ENCODE data around the gene TUG1.
A peak's percentile ranks its signal among the peaks of the same experiment; 100 is the strongest.

Gene TUG1

DNA sequence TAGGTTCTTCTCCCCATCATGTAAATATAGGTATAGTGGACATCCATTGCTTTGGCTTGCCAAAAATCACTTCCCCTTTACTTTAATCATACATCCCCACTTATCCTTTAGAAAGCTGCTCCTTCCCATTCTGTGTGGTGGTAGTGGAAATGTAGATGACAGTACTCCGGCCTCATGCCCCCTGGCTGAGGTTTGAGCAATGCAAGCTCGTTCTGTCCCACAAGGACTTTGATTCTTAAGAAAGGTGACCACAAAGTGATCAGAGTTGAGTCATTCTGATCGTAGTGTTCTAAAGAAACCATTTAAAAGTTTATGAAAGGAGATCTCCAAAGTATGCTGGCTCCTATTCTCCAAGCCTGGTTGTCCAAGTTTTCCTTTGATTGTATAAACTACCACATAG is 10.9 kb downstream of the TUG1 start:
- no peak for DNase-seq (ENCODE audit: low read depth)
- TF ChIP-seq, protein P1, sequence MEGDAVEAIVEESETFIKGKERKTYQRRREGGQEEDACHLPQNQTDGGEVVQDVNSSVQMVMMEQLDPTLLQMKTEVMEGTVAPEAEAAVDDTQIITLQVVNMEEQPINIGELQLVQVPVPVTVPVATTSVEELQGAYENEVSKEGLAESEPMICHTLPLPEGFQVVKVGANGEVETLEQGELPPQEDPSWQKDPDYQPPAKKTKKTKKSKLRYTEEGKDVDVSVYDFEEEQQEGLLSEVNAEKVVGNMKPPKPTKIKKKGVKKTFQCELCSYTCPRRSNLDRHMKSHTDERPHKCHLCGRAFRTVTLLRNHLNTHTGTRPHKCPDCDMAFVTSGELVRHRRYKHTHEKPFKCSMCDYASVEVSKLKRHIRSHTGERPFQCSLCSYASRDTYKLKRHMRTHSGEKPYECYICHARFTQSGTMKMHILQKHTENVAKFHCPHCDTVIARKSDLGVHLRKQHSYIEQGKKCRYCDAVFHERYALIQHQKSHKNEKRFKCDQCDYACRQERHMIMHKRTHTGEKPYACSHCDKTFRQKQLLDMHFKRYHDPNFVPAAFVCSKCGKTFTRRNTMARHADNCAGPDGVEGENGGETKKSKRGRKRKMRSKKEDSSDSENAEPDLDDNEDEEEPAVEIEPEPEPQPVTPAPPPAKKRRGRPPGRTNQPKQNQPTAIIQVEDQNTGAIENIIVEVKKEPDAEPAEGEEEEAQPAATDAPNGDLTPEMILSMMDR (IDR thresholded peaks at IDR 0.05; ENCODE audit: low read length, missing control alignments) = no peak
- H3K4me3 ChIP-seq (replicated peaks; ENCODE audit: low read depth, low read length) = no peak overlapping the region

DNA sequence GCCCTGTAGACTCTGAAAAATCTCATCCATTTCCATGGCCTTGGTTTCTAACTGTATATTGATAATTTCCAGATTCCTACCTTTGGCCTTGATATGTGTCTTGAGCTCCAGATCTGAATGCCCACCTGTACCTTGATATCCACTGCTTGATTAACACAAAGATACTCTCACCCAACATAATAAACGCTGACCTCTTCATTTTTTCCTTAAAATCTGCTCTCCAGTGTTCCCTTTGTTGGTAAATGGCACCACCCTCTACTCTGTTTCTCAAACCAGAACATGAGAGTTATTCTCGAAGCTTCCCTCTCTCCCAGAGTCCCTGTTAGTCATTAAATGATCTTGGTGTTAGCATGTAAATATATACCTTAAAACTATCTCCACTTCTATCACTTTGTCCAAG is 13.4 kb downstream of the TUG1 start:
- no peak overlapping the region for H3K4me3 ChIP-seq (replicated peaks; ENCODE audit: low read depth, low read length)
- DNase-seq (ENCODE audit: low read depth) = no peak
- TF ChIP-seq, protein P1 (IDR thresholded peaks at IDR 0.05; ENCODE audit: low read length, missing control alignments) = no peak

DNA sequence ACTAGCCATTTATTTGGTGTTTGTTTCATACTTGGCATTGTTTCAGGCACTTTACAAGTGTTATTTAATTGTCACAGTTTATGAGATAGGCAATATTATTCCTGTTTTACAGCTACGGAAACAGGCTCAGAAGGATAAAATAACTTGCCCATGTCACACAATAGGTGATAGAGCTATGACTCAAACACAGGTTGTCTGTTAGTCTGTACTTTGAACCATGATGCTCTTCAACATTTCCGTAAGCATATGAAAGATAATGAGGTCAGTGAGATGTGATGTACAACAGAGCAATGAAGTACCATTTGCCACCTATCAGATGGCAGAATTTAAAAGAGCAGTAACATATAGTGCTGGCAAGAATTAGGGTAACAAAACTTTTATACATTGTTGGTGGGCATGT is 15.3 kb downstream of the TUG1 start:
- no peak overlapping the region for H3K4me3 ChIP-seq (replicated peaks; ENCODE audit: low read depth, low read length)
- no peak for DNase-seq (ENCODE audit: low read depth)
- TF ChIP-seq, protein P1 (IDR thresholded peaks at IDR 0.05; ENCODE audit: low read length, missing control alignments) = no peak

DNA sequence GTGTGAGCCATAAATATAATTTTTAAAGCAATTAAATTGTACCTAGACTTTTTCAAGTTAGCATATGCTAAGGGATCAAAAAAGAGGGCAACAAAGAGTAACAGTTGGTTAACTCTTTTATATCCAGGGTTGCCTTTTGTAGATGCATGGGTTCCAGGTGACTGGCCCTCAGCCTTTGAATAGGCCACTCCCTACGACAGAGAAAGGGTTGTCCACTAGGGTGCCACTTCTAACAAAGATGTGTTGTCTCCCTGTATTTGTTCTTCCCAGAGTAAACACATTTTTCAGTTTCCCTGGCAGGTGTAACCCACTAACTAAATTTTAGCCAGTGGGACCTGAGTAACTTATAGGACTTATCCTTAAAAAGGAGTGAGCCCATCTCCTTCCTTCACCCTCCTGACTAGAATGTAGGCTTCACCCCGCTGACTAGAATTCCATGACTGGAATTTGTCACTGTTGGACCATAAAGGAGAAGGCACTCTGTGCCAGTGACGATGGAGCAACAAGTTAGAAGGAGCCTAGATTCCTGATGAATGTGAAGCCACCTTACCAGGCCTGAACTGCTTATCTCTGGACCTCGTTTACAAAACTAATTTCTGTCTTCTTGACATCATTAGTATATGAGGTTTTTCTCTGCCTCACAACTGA is 16.6 kb downstream of the TUG1 start:
- DNase-seq (ENCODE audit: low read depth) = no peak
- no peak overlapping the region for H3K4me3 ChIP-seq (replicated peaks; ENCODE audit: low read depth, low read length)
- TF ChIP-seq, protein P1 (IDR thresholded peaks at IDR 0.05; ENCODE audit: low read length, missing control alignments) = no peak

DNA sequence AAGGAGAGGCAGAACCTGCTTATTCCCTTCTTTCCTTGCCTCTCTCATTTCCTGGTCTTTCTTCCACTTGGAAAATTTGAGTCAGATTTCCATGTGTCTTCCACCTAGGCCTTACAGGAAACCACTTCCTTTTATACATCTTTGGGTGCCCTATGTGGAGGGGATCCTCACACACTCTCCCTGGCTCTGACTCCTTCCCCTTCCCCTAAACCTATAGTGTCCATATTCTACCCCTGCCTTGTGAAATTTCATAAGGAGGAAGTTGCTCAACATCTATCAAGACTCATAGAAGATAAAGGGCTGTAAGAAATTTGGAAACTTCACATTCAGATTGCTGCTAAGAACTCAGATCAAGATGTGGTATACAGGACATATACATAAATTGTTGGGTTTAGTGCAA is 20.4 kb downstream of the TUG1 start:
- DNase-seq (ENCODE audit: low read depth) = peak; percentile 35
- TF ChIP-seq, protein P1 (IDR thresholded peaks at IDR 0.05; ENCODE audit: low read length, missing control alignments) = no peak
- H3K4me3 ChIP-seq (replicated peaks; ENCODE audit: low read depth, low read length) = no peak overlapping the region

DNA sequence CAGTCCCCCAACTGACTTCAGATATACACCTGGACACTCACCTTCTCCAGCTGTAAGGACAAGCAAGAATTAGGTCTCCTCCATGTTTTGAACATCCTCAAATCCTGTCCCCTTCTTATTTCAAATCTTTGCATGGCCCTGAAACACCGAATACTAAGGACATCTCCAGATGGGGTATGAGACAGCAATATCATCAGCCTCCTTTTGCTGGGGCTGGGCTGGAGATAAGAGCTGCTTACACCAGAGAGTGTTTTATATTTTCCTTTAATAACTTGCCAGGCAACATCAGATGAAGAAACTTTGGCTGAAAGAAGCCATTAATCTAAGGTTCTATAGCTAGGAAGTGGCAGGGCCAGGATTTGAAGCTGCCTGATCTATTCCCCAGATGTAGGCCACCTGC is 21.6 kb downstream of the TUG1 start:
- TF ChIP-seq, protein P1 (IDR thresholded peaks at IDR 0.05; ENCODE audit: low read length, missing control alignments) = no peak
- no peak for DNase-seq (ENCODE audit: low read depth)

DNA sequence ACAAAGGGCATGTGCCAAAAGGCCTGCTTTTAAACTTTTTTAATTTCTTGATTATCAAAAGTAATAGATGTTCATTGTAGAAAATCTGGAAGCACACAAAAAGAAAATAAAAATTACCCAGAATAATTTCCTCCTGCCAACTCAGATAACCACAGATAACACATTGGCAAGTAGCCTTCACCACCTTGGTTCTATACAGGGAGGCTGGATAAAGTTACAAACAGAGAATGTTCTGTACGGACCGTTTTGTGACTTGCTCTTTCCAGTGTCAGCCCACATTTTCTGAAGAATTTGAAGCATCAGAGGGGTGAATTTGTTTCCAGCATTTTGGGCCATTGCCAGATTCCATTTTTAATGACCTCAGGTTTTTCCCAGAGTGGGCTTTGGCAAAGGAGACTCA is 23.5 kb downstream of the TUG1 start:
- TF ChIP-seq, protein P1 (IDR thresholded peaks at IDR 0.05; ENCODE audit: low read length, missing control alignments) = no peak
- no peak for DNase-seq (ENCODE audit: low read depth)
- H3K4me3 ChIP-seq (replicated peaks; ENCODE audit: low read depth, low read length) = no peak overlapping the region

More for the DNA sequence above, 21.6 kb downstream of the TUG1 start:
- H3K4me3 ChIP-seq (replicated peaks; ENCODE audit: low read depth, low read length) = no peak overlapping the region

Measured in fibroblast of pulmonary artery (primary cell).